Activated naive CD4-positive, alpha-beta T cell treated with anti-CD3 and anti-CD28 coated beads, Interleukin-2, amount 50 U/mL, for 16 hours (primary cell): ENCODE data around the gene GNS.

Source experiments
- DNase-seq: peaks from one replicate; pipeline ENCODE4 v3.0.0-alpha.2; 2020

Gene GNS

DNA sequence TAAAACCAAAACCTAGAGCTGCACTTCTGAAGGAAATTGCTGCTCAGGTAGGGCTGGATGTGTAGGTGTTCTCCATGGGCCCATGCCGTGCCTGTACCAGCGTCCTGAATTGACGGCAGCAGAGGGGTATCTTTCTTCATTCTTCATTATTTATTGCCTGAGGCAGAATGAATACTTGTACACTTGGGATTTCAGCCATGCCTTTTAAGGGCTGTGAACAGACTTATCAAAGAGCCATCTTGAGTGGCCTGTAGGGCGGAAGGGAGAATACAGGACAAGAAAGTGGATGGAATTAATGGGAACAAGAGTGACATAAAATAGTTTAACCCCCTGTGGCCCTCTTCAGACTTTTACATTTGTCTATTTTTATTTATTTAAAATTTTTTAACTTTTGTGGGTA is 87.5 kb downstream of the GNS start:
- no peak for DNase-seq

DNA sequence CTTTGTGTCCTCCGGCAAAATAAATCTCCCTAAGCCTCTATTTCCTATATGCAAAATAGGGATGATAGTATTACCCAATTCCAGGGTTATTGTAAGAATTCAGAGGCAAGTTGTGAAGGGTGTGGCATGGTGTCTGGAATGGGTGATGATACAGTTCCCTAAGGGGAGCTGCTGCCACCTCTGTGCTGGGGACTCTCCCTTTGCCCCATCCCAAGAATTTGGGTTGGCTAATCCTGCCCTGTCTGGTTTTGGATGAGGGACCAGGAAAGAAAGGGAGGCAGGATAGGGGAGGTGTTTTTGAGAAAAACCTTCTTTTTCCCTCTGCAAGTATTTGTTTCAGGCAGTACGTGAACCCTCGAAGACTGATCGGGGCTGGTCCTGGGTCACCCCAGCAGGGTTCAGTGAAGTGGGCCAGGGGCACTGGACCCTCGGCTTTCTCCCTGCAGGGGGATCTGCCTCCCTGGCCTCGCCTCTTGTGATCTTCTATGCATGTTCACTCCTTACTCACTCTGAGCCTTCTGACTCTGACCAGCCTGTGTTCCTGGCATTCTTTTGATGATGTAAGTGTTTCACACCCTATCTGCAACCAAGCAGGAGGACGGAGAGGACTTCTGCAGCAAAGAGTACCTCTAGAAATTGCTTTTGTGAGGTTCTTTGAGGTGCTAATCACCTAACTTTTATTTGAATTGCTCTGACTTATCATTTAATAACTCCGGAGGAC is 88.1 kb downstream of the GNS start:
- DNase-seq, result no peak

DNA sequence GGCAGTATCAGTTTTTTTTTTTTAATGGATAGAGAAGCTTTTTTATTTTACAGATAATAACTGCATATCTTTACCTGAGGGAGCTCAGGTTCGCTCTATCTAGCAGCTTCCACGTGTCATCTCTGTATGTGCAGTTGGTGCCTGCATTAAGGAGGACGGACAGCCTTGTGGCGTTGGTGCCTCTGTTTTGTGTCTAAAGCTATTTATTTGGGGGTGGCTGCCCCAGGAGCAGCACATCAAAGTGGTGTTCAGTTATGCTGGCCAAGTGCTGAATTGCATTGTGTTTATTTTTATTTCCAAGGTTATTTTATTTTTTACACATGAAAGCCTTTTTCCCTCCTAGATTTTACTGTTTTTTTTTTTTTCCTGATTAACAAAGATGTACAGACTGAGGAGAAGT is 89.2 kb downstream of the GNS start:
- no peak for DNase-seq

DNA sequence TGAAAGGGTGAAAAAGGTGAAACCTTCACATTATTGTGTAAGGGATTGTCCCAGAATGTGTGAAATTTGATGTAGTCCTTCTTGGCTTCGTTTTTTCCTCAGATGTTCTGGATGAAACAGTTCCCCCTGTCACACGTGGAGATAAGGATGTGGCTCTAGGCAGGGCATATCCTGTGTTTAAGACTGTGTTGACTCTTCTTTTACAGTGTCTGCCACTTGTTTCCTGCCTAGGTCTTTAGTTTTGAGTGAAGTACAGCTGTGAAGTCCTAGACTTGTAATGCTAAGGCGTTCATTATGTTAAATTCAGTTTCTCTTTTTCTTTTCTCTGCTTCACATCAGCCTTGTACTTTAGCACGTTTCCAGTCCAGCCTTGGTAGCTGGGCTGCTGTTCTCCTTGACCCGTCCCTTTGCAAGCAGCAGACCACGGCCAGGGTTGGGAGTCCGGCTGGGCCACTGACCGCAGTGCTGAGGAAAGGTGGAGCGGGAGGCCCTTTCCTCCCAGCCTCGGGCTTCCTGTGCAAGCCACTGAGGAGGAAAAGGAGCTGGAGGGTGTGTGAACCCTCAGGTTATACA is 89.8 kb downstream of the GNS start:
- no peak for DNase-seq

DNA sequence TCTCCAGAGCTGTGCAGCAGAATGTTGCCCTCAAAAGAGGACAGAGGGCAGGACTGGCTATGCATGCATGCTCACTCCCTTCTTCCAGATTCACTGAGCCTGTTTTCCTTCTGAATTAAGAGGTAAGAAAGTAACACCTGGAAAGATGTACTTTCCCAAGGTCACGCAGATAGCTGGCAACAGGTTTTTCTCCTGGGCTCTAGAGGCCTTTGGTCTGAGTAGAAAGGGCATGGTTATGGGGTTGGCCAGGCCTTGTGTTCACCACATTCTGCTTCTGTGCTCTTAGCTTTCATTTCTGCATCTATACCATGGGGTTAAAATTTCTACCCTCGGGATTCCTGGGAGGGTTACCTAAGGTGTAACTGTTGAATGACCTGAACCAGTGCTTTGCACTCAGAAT is 91.4 kb downstream of the GNS start:
- DNase-seq, result no peak

DNA sequence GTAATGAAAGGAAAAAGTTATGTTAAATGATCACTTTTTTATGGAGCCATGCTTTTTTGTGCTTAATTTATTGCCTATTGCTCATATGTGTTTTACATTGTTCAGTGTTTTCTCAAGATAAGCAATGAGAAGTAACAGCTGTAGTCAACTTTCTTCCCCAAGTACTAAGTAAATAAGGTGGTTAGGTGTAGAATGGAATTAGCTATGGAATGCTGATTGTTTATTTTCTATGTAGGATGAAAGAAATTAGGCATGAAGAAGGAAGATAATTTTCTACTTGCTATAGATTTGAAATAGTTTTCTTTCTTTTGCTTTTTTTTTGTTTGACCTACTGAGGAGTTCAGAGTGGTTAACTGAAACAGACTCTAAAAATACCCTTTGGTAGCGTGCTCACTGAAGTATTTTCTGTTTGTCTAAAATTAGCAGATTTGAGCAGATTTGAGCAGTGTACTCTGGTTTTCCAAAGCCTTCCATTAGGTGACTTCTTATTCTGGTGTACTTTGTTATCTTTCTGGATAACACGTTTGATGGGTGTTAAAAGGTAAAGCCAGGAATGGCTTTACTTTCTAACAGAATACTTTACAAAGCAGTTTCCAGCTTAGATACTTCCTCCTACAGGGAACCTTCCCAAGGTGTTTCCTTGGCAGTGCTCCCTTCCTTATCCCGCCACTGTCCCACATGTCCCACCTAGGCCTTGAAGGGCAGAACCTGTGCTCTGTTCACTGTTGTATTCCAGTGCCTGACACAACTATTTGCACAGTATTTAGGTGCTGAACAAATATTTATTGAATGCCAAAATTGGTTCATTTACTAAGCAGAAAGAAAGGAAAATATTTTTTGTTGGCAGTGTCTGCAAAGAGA is 92.9 kb downstream of the GNS start:
- DNase-seq, result no peak

DNA sequence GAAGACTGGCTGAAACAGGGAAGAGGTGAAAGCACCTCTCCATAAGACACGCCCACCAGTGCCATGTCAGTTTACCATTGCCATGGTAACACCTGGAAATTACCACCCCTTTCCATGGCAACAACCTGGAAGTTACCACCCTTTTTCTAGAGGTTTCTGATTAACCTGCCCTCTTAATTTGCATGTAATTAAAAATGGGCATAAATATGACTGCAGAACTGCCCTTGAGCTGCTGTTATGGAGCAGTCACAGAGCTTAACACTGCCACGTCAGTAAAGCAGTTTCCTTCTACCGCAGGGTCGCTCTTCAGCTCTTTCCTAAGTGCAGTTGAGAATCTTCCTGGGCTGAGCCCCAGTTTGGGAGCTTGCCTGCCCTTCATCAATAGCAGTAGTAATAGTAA is 93.7 kb downstream of the GNS start:
- DNase-seq, result no peak
